GM12878 (cell line): ENCODE data around the gene STAB2. TPM values are rescaled to one million over a fixed set of nuclear protein-coding genes. Genes with fewer than 3 reads are reported as not detected.

Source experiments
- ATAC-seq: fragments of 200-7000 bp; cut with Tn5 transposase; 3 replicates; pipeline ENCODE4 v1.9.1; 2020; ENCODE audit warnings: mild to moderate bottlenecking, moderate library complexity
- BruUV-seq: library from RNA; stranded (reverse); fragments of 400-500 nt; replicated peaks from 2 replicates; lab custom pipeline; 2021; lab: Mats Ljungman, UMichigan
- CTCF ChIA-PET: fragments of 300-600 bp; sonication (Branson Sonifier 250); formaldehyde crosslinking; extraction: SDS; loops from one replicate; lab custom pipeline; 2021; ENCODE audit warnings: inconsistent platforms; lab: Yijun Ruan, JAX
- POLR2A ChIA-PET: fragments of 350-600 bp; formaldehyde crosslinking; extraction: SDS; loops from one replicate; lab custom pipeline; 2021; ENCODE audit warnings: inconsistent platforms; lab: Charles Lee
- RAD21 ChIA-PET: fragments of 300-600 bp; sonication (Branson Sonifier 250); formaldehyde crosslinking; loops from one replicate; lab custom pipeline; 2023; ENCODE audit warnings: antibody characterized with exemption; ENCODE audit not compliant: unreplicated experiment; lab: Charles Lee
- SMC1A ChIA-PET: fragments of 300-600 bp; sonication (Branson Sonifier 250); formaldehyde crosslinking; loops from one replicate; lab custom pipeline; 2023; ENCODE audit not compliant: unreplicated experiment, uncharacterized antibody; lab: Charles Lee
- DNase-seq: peaks from one replicate; pipeline ENCODE4 v3.0.0-alpha.2; 2011; ENCODE audit warnings: low read depth, low spot score
- FAIRE-seq: peaks from 3 replicates; lab custom pipeline; 2011; peaks lifted over from hg19 to GRCh38; lab: Jason Lieb, UNC
- H2AFZ ChIP-seq: 2 replicates; pipeline ENCODE4 v1.6.0; 2011; ENCODE audit warnings: low read depth, low read length, control low read depth; ENCODE audit not compliant: control insufficient read depth
- H3K27ac ChIP-seq: 2 replicates; pipeline ENCODE4 v1.5.1; 2011; ENCODE audit warnings: control low read depth; ENCODE audit not compliant: control insufficient read depth, insufficient read depth
- H3K27me3 ChIP-seq, 2 experiments: replicated peaks in 1 of 2; 2 replicates each; pipeline versions ENCODE4 v1.6.0 to v1.6.1; 2011; ENCODE audit warnings: low read length in 1 of 2; ENCODE audit not compliant: control insufficient read depth in 2 of 2, insufficient read depth in 2 of 2
- H3K36me3 ChIP-seq, 2 experiments: 2 replicates each; pipeline ENCODE4 v1.5.1; 2011; ENCODE audit warnings: low read length in 1 of 2; ENCODE audit not compliant: control insufficient read depth in 2 of 2, insufficient read depth in 2 of 2
- H3K4me1 ChIP-seq: 2 replicates; pipeline ENCODE4 v1.6.1; 2011; ENCODE audit warnings: mild to moderate bottlenecking, low read length, moderate library complexity, mixed read lengths; ENCODE audit not compliant: control insufficient read depth, insufficient read depth
- H3K4me2 ChIP-seq: 2 replicates; pipeline ENCODE4 v1.6.0; 2011; ENCODE audit warnings: control low read depth; ENCODE audit not compliant: control insufficient read depth, insufficient read depth
- H3K4me3 ChIP-seq: fragments of 200-600 bp; sonication (generic); 2 replicates; pipeline ENCODE4 v1.5.1; 2016
- H3K79me2 ChIP-seq: 2 replicates; pipeline ENCODE4 v1.6.0; 2011; ENCODE audit warnings: low read length; ENCODE audit not compliant: control insufficient read depth, insufficient read depth
- H3K9ac ChIP-seq: 2 replicates; pipeline ENCODE4 v1.8.0; 2011; ENCODE audit warnings: low read length, control low read depth, mixed read lengths; ENCODE audit not compliant: control insufficient read depth, insufficient read depth
- H3K9me3 ChIP-seq: replicated peaks from 3 replicates; pipeline ENCODE4 v1.5.1; 2011; ENCODE audit warnings: mild to moderate bottlenecking, low read length; ENCODE audit not compliant: control insufficient read depth, insufficient read depth
- H4K20me1 ChIP-seq: 2 replicates; pipeline ENCODE4 v1.6.0; 2011; ENCODE audit not compliant: control insufficient read depth, insufficient read depth
- EGR1 ChIP-seq, 2 experiments: IDR thresholded peaks; 1 replicate in 1 of 2; 2 replicates in 1 of 2; pipeline ENCODE4 v1.6.1; 2011 to 2012; ENCODE audit warnings: low read depth in 2 of 2, low read length in 2 of 2, borderline replicate concordance in 1 of 2, mild to moderate bottlenecking in 1 of 2, moderate library complexity in 1 of 2
- GATAD2B ChIP-seq: fragments of 450-650 bp; conservative IDR thresholded peaks from 2 replicates; pipeline ENCODE4 v1.6.1; 2017; ENCODE audit warnings: low read depth, mild to moderate bottlenecking, moderate library complexity
- MTA2 ChIP-seq: fragments of 450-650 bp; IDR thresholded peaks from 2 replicates; pipeline ENCODE4 v1.6.1; 2016; ENCODE audit warnings: low read depth, mild to moderate bottlenecking, moderate library complexity
- NFYB ChIP-seq: IDR thresholded peaks from 2 replicates; pipeline ENCODE4 v1.6.1; 2011; ENCODE audit warnings: low read depth, mild to moderate bottlenecking, low read length, improper control_type of control experiment, moderate library complexity; ENCODE audit not compliant: insufficient read depth
- POLR2AphosphoS2 ChIP-seq: IDR thresholded peaks from 2 replicates; pipeline ENCODE4 v1.6.1; 2011; ENCODE audit warnings: low read depth, mild to moderate bottlenecking, low read length, improper control_type of control experiment, moderate library complexity
- SREBF2 ChIP-seq: IDR thresholded peaks from 2 replicates; pipeline ENCODE4 v1.6.1; 2012; ENCODE audit warnings: mild to moderate bottlenecking, low read length
- STAT1 ChIP-seq: fragments of 450-650 bp; conservative IDR thresholded peaks from 2 replicates; pipeline ENCODE4 v1.6.1; 2014; ENCODE audit warnings: antibody characterized with exemption, mild to moderate bottlenecking
- STAT3 ChIP-seq: IDR thresholded peaks from 2 replicates; pipeline ENCODE4 v1.6.1; 2011; ENCODE audit warnings: low read depth, low read length, improper control_type of control experiment
- TCF7 ChIP-seq: IDR thresholded peaks from 2 replicates; pipeline ENCODE4 v1.6.1; 2014; ENCODE audit warnings: antibody characterized with exemption, borderline replicate concordance
- YY1 ChIP-seq: IDR thresholded peaks from 2 replicates; pipeline ENCODE4 v1.6.1; 2011; ENCODE audit warnings: low read depth, mild to moderate bottlenecking, low read length
- ZNF384 ChIP-seq: IDR thresholded peaks from 2 replicates; pipeline ENCODE4 v1.6.1; 2012; ENCODE audit warnings: low read depth, mild to moderate bottlenecking, low read length, improper control_type of control experiment, borderline replicate concordance
- WGBS: methylation state at CpG from one replicate; pipeline ENCODE4 v1.1.6; 2016; ENCODE audit warnings: low lambda C conversion rate; ENCODE audit not compliant: insufficient replicate concordance, insufficient coverage; ENCODE audit errors: missing lambda C conversion rate; 5-methylcytosine and 5-hydroxymethylcytosine counted together
- in situ Hi-C: fragments of 300-500 bp; cut with MboI; formaldehyde crosslinking; loops from 9 replicates; pipeline ENCODE4 v1.14.3; 2018; ENCODE audit warnings: mixed read lengths
- intact Hi-C: fragments of 100-400 bp; cut with micrococcal nuclease; formaldehyde crosslinking; loops from one replicate; pipeline ENCODE4 v1.14.2; 2022; ENCODE audit not compliant: unreplicated experiment
- polyA plus RNA-seq, 11 experiments: library from polyadenylated mRNA; depleted of rRNA in 4 of 11; unstranded in 6 of 11; stranded (reverse) in 5 of 11; fragments of >200 nt; fragmentation: Nextera tagmentation in 4 of 11; fragmentation: Illumina TruSeq in 1 of 11; extraction: Ambion mirVana in 4 of 11; extraction: Trizol in 1 of 11; gene quantifications; 1 replicate in 1 of 11; 2 replicates in 10 of 11; pipeline versions ENCODE4 v1.2.1 to v1.2.3, GENCODE V29; 2011 to 2016; ENCODE audit warnings: inconsistent platforms in 2 of 11, missing spikeins in 2 of 11, low read depth in 1 of 11
- total RNA-seq, 4 experiments: library from RNA; depleted of rRNA in 3 of 4; stranded (reverse); fragments of >200 nt in 3 of 4; fragmentation: Illumina TruSeq in 1 of 4; extraction: Trizol in 1 of 4; gene quantifications; 2 replicates each; pipeline versions ENCODE4 v1.2.1 to v1.2.3, GENCODE V29; 2013 to 2021
- TF ChIP-seq, protein P1 (sequence below): IDR thresholded peaks from 2 replicates; pipeline ENCODE4 v1.6.1; 2012; ENCODE audit warnings: mild to moderate bottlenecking, low read depth, low read length

STAB2 gene
- total and polyA plus RNA-seq, 10 of the 15 experiments (the other 5 are each of a cell fraction or from before 2014, with no cell fraction given): 0.37 TPM; not detected in 9

DNA sequence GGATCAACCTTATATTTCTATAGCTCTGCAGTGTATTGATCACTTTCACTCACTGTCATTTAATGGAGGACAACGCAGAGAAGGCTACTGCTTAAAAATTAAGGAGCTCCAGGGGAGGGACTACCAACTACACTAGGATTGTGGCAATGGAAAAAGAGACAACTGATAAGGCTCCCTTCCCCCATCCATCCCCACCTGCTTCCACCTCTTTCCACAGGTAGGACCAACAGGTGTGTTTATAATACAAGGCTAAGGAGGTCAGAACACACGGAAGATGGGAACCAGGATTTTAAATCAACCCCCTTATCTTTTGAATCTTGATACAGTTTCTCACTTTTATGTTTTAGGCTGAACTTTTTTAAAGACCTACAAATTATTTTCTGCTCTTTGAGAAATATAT lies 90.8 kb downstream of the STAB2 start:
- WGBS: 71% methylated on average over 2 of the region's 2 CpGs
- Histone ChIP-seq H4K20me1 (no peaks in the 10 kb centered on the region), H2AFZ (no peak overlapping the region), H3K27ac (no peak overlapping the region), H3K36me3 (no peaks in the 10 kb centered on the region), H3K4me3 (no peak overlapping the region), H3K9ac (no peak overlapping the region), H3K79me2 (no peaks in the 10 kb centered on the region), H3K4me1 (no peaks in the 10 kb centered on the region), H3K9me3 (no peaks in the 10 kb centered on the region), H3K27me3 (no peaks in the 10 kb centered on the region), H3K4me2 (no peak overlapping the region)
- in situ Hi-C loops: no loop called here
- BruUV-seq: no TSS peak
- ATAC-seq: no peak
- DNase-seq: no peak
- TF ChIP-seq YY1: no peak
- ChIA-PET SMC1A (interaction anchor here (1.2 kb wide), 1 partner anchor 8 kb away, joined by 3 read pairs; no protein-coding TSS in a partner anchor), POLR2A (no interaction called here), RAD21 (no interaction called here), CTCF (interaction anchor here (1.2 kb wide), 1 partner anchor 11 kb away, joined by 4 read pairs; no protein-coding TSS in a partner anchor)
- intact Hi-C loops: no loop called here
- no peak for FAIRE-seq

- POLR2A ChIA-PET: interaction anchor here (0.6 kb wide), 1 partner anchor 1218 kb away, joined by 4 read pairs; no protein-coding TSS in a partner anchor
- Histone ChIP-seq H3K9me3 (no peaks in the 10 kb centered on the region), H3K79me2 (no peaks in the 10 kb centered on the region), H3K27ac (no peak overlapping the region), H4K20me1 (no peaks in the 10 kb centered on the region), H3K9ac (no peak overlapping the region), H3K4me2 (no peak overlapping the region), H3K4me3 (no peak overlapping the region), H3K36me3 (no peaks in the 10 kb centered on the region), H2AFZ (no peak overlapping the region), H3K27me3 (no peaks in the 10 kb centered on the region), H3K4me1 (no peaks in the 10 kb centered on the region)
- CTCF ChIA-PET: interaction anchor here (1.0 to 1.3 kb wide), 2 partner anchors 11 to 19 kb away, joined by 3 read pairs; no protein-coding TSS in a partner anchor
- SMC1A ChIA-PET: no interaction called here
- in situ Hi-C loops: no loop called here
- BruUV-seq: no TSS peak
- 31% methylated on average over 7 of the region's 7 CpGs for WGBS
- RAD21 ChIA-PET: no interaction called here
- no peak for ATAC-seq
- no peak for FAIRE-seq
- intact Hi-C loops: no loop called here
- DNase-seq: no peak
- TF ChIP-seq STAT1 (no peak), SREBF2 (no peak), ZNF384 (no peak), POLR2AphosphoS2 (no peak), TCF7 (no peak), GATAD2B (no peak), STAT3 (no peak), EGR1 (IDR thresholded peaks at IDR 0.05; ENCODE audit: borderline replicate concordance in 1 of 2, low read depth in 2 of 2, low read length in 2 of 2) (no peak), NFYB (no peak), MTA2 (no peak)
- TF ChIP-seq, protein P1, sequence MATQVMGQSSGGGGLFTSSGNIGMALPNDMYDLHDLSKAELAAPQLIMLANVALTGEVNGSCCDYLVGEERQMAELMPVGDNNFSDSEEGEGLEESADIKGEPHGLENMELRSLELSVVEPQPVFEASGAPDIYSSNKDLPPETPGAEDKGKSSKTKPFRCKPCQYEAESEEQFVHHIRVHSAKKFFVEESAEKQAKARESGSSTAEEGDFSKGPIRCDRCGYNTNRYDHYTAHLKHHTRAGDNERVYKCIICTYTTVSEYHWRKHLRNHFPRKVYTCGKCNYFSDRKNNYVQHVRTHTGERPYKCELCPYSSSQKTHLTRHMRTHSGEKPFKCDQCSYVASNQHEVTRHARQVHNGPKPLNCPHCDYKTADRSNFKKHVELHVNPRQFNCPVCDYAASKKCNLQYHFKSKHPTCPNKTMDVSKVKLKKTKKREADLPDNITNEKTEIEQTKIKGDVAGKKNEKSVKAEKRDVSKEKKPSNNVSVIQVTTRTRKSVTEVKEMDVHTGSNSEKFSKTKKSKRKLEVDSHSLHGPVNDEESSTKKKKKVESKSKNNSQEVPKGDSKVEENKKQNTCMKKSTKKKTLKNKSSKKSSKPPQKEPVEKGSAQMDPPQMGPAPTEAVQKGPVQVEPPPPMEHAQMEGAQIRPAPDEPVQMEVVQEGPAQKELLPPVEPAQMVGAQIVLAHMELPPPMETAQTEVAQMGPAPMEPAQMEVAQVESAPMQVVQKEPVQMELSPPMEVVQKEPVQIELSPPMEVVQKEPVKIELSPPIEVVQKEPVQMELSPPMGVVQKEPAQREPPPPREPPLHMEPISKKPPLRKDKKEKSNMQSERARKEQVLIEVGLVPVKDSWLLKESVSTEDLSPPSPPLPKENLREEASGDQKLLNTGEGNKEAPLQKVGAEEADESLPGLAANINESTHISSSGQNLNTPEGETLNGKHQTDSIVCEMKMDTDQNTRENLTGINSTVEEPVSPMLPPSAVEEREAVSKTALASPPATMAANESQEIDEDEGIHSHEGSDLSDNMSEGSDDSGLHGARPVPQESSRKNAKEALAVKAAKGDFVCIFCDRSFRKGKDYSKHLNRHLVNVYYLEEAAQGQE: no peak
These were observed 92.5 kb downstream of the STAB2 start for GRCh38 chr12:103679421-103680170.
